ENCODE results near the gene SPNS3.

DNA sequence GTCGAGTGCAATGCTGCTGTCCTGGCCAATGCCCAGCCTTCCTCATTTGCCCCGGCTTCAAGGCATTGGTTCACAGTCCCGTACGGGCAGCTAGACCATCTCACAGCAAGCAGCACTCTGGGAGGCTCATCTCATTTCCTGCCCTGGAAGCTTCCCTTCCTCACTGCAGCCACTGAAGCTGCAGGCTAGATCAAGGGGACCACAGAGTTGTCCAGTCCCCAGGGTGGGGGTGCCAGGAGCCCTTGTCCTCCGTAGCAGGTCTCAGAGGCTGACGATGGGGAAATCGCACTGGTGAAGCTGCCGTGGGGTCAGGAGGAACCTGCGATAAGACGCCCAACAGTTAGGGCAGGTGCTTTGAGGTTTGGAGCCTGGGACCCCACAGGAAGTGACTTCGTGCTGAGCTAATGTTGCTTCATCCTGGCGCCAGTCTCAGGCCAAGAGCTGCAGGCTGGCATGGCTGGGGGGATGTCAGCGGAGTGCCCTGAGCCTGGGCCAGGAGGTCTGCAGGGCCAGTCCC is at the start of gene SPNS3:
- TF ChIP-seq, protein P1, sequence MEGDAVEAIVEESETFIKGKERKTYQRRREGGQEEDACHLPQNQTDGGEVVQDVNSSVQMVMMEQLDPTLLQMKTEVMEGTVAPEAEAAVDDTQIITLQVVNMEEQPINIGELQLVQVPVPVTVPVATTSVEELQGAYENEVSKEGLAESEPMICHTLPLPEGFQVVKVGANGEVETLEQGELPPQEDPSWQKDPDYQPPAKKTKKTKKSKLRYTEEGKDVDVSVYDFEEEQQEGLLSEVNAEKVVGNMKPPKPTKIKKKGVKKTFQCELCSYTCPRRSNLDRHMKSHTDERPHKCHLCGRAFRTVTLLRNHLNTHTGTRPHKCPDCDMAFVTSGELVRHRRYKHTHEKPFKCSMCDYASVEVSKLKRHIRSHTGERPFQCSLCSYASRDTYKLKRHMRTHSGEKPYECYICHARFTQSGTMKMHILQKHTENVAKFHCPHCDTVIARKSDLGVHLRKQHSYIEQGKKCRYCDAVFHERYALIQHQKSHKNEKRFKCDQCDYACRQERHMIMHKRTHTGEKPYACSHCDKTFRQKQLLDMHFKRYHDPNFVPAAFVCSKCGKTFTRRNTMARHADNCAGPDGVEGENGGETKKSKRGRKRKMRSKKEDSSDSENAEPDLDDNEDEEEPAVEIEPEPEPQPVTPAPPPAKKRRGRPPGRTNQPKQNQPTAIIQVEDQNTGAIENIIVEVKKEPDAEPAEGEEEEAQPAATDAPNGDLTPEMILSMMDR (IDR thresholded peaks at IDR 0.05; ENCODE audit: poor library complexity, severe bottlenecking), result no peak
- TF ChIP-seq POLR2AphosphoS5 (IDR thresholded peaks at IDR 0.05) (no peak), EP300 (conservative IDR thresholded peaks at IDR 0.05; ENCODE audit: poor library complexity, severe bottlenecking) (no peak), SMC3 (conservative IDR thresholded peaks at IDR 0.05; ENCODE audit: poor library complexity) (no peak), EZH2 (IDR thresholded peaks at IDR 0.05; ENCODE audit: borderline replicate concordance, insufficient read depth, low read length, poor library complexity, severe bottlenecking) (no peak), MXI1 (conservative IDR thresholded peaks at IDR 0.05; ENCODE audit: poor library complexity, severe bottlenecking) (no peak), TAF1 (IDR thresholded peaks at IDR 0.05; ENCODE audit: low read depth) (no peak)
